ENCODE data around the gene TCF7L1.

The TCF7L1 gene

DNA sequence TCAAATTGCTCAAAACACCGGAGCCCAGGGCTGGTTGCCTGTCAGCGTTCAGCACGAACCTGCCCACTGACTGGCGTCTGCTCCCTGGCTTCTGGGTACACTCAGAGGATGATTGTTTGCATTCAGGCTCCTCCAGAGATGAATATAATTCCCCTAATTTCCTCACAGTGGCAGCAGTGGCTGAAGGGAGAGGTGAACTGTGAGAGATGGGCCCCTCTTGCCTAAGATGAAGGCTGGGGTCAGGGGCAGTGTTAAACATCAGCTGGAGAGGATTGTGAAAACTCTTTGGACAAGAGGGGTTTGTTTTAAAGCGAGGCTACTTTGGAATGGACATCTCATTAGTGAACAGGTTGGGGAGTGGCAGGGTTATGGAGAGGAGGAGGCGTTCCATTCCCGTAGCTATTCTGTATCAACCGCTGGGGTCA, 31.0 kb downstream of the TCF7L1 start:
- DNase-seq = no peak

DNA sequence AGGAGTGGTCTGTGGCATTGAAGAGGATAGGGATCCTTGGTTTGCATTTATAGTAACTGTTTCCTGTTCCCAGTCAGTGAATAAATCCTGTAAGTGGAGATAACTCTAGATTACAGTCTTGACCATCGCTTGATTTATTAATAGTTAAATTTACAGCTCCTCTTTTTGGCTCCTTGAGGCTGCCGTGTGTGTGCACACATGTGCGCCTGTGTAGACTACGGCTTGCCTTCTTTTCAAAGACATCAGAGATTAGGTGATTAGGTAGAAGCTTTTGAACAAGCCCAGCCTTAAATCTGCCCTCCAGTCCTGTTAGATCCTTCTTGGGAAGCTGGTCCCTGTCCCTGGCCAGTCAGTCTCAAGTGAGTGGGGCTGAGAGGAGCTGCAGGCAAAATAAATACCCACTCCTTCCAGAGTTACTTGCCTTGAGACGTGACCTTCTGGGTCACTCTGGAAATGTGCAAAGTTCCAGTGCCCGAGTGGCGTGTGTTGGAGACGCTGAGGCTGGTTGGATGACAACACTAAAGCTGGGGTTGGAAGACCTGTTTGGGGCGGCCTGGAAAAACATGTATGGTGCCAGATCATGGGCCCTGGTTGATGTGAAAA, 32.0 kb downstream of the TCF7L1 start:
- no peak for DNase-seq

- no peak for DNase-seq
Measured at GRCh38 chr2:85166021-85166420, 32.8 kb downstream of the TCF7L1 start.

DNA sequence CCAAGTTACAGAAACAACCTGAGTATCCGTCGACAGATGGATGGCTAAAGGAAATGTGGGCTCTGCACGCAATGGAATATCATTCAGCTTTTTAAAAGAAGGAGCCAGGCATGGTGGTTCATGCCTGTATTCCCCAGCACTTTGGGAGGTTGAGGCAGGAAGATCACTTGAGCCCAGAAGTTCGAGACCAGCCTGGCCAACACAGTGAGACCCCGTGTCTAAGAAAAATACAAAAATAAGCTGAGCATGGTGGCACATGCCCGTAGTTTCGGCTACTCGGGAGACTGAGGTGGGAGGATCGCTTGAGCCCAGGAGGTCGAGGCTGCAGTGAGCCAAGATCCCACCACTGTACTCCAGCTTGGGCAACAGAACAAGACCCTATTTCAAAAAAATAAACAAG, 34.3 kb downstream of the TCF7L1 start:
- DNase-seq = no peak

DNA sequence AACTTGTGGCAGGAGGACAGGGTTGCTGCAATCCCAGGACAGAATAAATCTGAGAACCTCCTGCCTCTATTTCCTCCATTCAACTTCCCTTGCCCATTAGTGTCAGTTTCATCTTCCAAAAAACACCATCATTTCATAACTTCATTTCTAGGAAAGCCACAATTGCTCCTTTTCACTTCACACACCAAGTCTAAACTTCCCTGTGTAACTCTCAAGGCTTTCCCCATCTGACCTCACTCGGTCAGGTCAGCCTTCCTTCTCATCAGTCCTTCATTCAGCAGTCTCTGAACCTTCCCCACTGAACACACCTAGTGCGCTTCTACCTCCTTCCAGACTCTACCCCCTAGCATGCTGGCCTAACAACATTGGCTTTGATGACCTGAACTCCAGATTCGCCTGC, 35.8 kb downstream of the TCF7L1 start:
- no peak for DNase-seq

DNA sequence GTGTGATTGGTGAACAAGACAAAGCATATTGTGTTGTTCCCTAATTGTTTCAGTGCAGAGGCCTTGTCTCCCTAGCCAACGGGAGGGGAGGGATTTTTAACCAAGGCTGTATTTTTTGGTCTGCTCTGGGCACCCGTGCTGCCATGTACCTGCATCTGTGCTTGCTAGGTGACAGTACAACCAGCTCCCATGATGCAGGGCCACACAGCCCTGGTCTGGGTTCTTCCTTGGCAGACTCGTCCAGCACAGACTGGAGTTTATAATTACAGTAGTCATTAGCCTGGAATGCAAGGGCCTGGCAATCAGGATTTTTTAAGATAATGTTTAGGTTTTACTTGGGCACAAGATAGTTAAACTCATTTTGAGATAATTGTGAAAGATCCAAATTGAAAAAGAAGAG, 36.4 kb downstream of the TCF7L1 start:
- DNase-seq = no peak

DNA sequence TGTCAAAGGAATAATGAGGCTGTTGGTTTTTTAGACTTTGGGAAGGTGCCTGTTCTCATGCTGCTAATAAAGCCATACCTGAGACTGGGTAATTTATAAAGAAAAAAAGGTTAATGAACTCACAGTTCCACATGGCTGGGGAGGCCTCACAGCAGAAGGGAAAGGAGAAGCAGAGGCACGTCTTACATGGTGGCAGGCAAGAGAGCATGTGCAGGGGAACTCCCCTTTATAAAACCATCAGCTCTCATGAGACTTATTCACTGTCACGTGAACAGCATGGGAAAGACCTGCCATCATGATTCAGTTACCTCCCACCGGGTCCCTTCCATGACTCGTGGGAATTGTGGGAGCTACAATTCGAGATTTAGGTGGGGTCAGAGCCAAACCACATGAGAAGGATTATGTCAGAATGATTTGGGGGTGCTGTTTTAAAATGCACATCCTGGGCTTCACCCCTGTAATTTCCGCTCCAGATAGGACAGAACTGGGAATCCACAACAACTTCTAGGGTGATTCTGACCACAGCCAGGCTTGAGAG, 37.8 kb downstream of the TCF7L1 start:
- DNase-seq = no peak

DNA sequence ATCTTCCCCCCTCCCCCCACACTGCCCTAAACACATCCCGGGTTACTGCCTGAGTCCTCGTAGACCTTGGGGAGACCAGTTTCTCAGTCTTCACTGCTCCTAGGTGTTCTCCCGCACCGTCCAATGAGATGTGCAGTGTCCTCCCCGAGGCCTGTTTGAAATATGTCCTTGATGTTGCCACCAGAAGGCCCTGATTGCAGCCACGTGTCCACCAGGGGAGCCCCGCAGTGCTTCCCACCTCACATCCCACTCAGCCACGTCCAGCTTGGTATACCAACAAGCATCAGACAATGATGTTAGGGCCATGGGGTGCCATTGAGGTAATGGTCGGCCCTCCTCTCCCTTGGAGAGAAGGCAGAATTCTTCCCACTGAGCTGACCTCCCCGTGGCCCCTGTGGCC, 38.7 kb downstream of the TCF7L1 start:
- no peak for DNase-seq

- DNase-seq = no peak
Measured at GRCh38 chr2:85173909-85174308, 40.7 kb downstream of the TCF7L1 start.

- DNase-seq = no peak
Measured at GRCh38 chr2:85174943-85175342, 41.8 kb downstream of the TCF7L1 start.

- no peak for DNase-seq
Measured at GRCh38 chr2:85175369-85176299, 42.4 kb downstream of the TCF7L1 start.

DNA sequence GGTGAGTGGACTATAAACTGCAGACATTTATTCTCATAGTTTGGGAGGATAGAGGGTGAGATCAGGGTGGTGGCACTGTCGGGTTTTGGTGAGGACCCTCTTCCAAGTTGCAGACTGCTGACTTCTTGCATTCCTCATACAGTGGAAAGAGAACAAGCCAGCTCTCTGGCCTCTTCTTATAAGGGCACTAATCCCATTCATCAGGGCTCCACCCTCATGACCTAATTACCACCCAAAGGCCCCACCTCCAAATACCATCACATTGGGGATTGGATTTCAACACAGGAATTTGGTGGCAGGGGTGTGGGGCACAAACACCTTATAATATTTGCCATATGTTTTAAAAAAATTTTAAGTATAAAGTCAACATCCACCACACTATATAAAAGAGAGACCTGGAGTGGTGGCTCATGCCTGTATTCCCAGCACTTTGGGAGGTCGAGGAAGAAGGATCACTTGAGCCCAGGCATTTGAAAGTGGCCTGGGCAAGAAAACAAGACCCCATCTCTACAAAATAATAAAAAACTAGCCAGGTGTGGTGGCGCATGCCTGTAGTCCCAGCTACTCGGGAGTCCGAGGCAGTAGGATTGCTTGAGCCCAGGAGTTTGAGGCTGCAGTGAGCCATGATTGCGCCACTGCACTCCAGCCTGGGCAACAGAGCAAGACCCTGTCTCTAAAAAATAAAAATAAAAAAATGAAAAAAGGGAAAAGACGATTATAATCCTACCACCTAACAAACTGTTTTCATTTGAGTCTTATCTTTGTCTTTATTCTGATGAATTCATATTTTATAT, 44.0 kb downstream of the TCF7L1 start:
- no peak for DNase-seq

DNA sequence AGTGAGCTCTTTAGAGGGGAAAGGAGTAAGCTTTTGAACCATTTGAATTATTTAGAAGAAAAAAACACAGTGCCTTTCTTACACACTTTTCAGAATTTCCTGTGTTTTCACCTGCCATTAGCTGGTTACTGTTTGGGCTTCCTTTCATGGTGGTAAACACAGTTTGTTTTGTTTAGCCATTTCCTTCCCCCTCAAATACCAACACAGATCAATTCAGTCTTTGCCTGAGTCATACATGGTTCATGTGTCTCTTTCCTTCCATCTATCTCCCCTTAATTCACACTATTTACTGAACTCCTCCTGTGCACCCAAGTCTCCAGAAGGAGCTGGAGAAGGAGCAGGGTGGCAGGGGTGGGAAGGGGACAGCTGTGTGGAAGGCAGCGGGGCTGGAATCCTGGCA, 45.0 kb downstream of the TCF7L1 start:
- DNase-seq = no peak

DNA sequence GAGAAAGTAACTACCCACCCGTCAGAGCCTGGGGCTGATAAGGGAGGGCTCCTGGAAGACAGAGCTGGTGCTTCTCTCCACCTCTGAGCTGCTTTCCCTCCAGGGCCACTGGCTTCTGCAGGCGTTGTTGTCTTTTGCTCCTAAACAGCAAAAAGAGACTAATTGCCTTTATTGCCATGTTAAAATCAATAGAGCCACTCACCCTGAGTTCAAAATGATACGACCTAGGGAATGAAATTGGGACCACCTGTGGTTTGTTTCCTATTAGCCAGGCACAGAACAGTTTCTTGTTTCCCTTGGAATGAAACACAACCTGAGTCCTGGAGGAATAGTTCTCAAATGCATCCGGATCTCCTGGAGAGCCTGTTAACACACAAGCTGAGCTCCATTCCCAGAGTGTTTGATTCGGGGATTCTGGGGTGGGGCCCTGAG, 45.8 kb downstream of the TCF7L1 start:
- no peak for DNase-seq

DNA sequence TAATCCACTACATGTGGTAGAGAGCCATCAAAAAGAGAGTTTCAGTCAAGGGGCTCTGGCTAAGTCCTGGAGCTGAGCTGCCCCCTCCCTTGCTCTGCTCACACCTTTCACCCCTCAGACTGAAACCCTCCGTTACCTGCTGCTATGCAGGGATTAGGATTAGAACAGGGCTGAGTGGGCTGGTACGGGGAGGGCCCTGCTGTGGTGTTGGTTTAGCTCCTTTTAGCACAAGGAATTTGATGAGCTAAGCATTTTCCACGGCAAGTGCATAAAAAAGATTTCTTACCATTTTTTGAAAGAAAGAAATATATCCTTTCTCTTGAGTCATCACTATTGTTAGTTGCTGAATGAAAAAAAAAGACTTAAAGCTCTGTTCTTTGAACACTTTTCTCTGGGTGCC, 46.3 kb downstream of the TCF7L1 start:
- DNase-seq = no peak

DNA sequence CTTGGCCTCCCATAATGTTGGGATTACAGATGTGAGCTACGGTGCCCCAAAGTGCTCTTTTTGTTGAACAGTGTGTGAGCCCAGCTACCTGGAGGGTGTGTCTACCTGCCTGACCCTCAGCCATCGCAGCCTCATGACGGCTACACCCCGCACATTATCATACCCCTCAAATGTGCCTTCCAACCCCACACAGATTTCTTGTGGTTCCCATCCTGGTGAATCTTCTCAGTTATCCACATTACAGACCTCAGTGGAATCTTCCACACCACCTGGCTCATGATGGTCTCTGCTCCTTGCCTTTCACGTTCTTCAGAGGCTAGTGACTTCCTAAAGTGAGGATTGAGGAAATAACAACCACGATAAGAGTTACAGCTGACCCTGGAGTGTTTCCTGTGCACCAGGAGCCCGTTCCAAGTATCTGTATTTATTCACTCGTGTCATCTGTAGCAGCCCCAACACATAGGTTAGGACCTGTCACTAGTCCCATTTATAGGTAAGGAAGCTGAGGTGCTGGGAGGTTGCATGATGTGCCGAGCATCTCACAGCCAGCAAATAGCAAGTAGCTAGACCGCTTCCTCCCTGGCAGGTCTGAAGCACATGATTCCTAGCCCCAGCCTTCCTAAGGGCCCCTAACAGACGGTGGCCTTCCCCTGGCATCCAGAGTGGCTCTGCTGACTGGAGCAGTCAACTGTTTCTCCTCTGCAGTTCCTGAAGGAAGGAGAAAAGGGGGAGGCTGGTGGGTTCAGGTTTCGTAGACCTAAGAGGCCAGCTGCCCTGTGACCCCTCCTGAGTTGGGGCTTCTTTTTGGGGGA, 47.3 kb downstream of the TCF7L1 start:
- DNase-seq = no peak

GRCh38 chr2:85181134-85181631, 48.0 kb downstream of the TCF7L1 start:
- no peak for DNase-seq

DNA sequence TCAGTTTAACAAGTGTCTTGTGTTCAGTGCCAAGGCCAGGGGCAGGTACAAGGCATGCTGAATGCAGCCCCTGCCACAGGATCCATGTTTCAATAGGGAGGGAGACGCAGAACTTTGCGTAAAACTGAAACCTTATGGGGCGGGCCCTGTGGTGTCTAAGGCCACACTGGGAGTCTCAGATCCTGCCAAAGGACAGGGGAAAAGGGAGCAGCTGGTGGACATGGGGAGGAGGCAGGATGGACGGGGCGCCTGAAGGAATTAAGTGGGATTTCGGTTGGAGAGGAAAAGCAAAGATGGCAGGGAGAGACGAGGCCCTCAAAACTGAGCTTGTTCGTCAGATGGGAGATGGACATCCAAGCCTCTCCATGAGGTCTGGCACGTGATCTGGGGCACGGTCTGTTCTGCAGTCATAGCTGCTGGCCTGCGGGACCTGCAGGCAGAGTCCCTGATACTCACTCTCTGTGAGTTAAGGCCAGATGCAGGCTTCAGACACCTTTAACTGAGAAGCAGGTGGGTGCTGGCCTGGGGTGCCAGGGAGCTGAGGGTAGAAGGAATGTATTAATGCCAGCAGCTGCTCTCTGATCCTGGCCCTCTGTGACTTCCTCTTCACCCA, 48.8 kb downstream of the TCF7L1 start:
- no peak for DNase-seq

DNA sequence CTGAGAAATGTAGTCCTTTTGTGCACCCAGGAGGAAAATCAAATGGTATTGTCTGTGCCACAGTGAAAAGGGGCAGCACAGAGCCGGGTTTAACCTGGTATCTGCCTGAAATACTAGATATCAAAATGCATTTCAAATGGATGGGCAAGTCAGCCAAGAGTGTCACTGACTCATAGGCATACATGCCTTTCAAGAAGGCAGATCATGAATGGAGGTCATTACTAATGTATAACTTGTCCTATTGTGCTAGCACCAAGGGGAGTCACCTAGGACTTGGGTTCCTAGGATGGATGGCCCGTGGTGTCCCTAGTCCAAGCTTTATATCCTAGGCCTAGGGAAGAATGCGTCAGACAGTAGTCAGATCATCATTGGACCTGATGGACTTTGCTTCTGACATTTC, 49.9 kb downstream of the TCF7L1 start:
- no peak for DNase-seq

GRCh38 chr2:85183479-85183878, 50.3 kb downstream of the TCF7L1 start:
- DNase-seq = no peak

GRCh38 chr2:85184231-85184630, 51.0 kb downstream of the TCF7L1 start:
- no peak for DNase-seq

GRCh38 chr2:85184990-85185389, 51.8 kb downstream of the TCF7L1 start:
- no peak for DNase-seq
